Activated naive CD4-positive, alpha-beta T cell treated with Interleukin-2 at 50 U/mL for 16 hours (primary cell): ENCODE measurements around the gene CTSL.

Source experiments
- DNase-seq: peaks from one replicate; pipeline ENCODE4 v3.0.0-alpha.2; 2020

CTSL gene

DNA sequence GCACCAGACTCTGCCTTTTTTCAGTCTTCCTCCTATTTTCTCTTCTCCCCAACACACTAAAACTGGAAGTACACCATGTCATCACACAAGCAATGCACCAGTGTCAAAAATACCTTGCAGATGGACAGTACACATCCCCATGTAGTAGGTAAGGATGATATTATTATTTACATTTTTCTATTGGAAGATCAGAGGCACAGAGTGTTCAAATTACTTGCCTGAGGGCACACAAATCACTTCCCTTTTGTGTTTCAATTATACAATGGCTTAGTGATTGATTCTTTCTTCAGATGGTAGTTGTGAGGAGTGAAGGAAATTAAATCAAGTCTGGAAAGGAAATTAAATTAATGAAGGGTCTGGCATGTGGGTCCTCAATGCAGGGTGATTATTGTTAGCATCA lies 39.6 kb downstream of the CTSL start:
- DNase-seq, result no peak

GRCh38 chr9:87766697-87767096 lies 40.8 kb downstream of the CTSL start:
- no peak for DNase-seq

- DNase-seq, result no peak
Measured at GRCh38 chr9:87770616-87771315, 44.8 kb downstream of the CTSL start.

GRCh38 chr9:87771316-87772006 lies 45.5 kb downstream of the CTSL start:
- no peak for DNase-seq

- DNase-seq, result no peak
Measured at GRCh38 chr9:87776481-87777379, 50.8 kb downstream of the CTSL start.

DNA sequence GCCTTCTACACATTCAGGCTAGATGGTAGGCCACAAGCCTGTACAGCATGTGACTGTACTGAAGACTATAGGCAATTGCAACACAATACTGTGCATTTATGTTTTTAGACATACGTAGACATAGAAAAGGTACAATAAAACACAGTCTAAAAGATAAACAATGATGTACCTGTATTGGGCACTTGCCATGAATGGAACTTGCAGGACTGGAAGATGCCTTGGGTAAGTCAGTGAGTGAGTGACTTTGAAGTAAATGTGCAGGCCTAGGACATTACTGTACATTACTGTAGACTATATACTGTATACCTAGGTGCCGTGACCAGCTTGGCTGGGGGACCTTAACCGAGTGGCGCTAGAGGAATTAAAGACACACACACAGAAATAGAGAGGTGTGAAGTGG lies 53.1 kb downstream of the CTSL start:
- no peak for DNase-seq
